ENCODE results near the gene PAPLN.
"Not testable (repeated sequence)": the region's sequence is repeated elsewhere in the genome, so short reads cannot be mapped to it uniquely, and the experiment has no call there.

Gene PAPLN

GRCh38 chr14:73295198-73295796 is 58.0 kb downstream of the PAPLN start:
- no peak for DNase-seq

- no peak for DNase-seq
Observed at GRCh38 chr14:73305499-73305898, 68.2 kb downstream of the PAPLN start.

GRCh38 chr14:73307261-73307660 is 70.0 kb downstream of the PAPLN start:
- DNase-seq: no peak

GRCh38 chr14:73309207-73309606 is 71.9 kb downstream of the PAPLN start:
- DNase-seq: not testable (repeated sequence)

GRCh38 chr14:73311708-73312030 is 74.4 kb downstream of the PAPLN start:
- DNase-seq: no peak

- DNase-seq: no peak
Observed at GRCh38 chr14:73312687-73313086, 75.4 kb downstream of the PAPLN start.

- no peak for DNase-seq
Observed at GRCh38 chr14:73313151-73313550, 75.8 kb downstream of the PAPLN start.

DNA sequence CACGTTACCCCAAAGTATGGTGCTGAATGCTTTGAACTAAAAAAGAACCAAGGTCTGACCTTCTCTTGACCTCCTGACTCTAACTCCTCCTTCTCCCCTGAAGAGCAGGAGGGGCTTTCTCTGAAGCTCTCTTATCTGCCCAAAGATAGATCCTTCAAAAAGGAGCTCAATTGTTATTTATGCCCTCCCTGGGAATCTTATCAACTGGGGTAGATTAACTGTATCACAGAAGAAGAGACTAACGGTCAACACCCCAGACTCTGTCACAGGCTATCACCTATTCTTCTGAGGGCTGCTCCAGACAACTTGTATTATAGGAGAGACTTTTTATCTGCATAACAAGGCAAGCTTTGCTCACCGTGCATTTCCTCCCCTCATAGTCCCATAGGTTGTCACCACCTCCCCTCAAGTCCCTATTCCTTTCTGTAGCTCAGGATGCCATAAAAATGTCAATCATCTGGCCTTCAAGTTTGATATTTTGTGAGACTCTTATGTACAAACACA is 86.6 kb downstream of the PAPLN start:
- no peak for DNase-seq
